Gastroesophageal sphincter (tissue), 3 donors: ENCODE measurements around the gene KRTAP10-9.

ENCODE experiments used
- EP300 ChIP-seq: sonication (generic); formaldehyde crosslinking; IDR thresholded peaks from one replicate; pipeline ENCODE4 v1.6.1; 2017; ENCODE audit warnings: antibody characterized with exemption, mild to moderate bottlenecking
- POLR2A ChIP-seq, 2 donors: fragments of 450-650 bp; IDR thresholded peaks; one replicate each; pipeline ENCODE4 v1.6.1; 2017; ENCODE audit warnings: antibody characterized with exemption in 2 of 2, mild to moderate bottlenecking in 2 of 2, moderate library complexity in 1 of 2
- POLR2AphosphoS5 ChIP-seq: sonication (generic); formaldehyde crosslinking; IDR thresholded peaks from one replicate; pipeline ENCODE4 v1.6.1; 2017; ENCODE audit warnings: antibody characterized with exemption
- TF ChIP-seq, protein P1 (sequence below), 4 experiments: fragments of 200-600 bp in 2 of 4; fragments of 450-650 bp in 2 of 4; sonication (generic) in 1 of 4; IDR thresholded peaks; one replicate each; pipeline ENCODE4 v1.5.1; 2017 to 2019; ENCODE audit warnings: antibody characterized with exemption in 4 of 4, mild to moderate bottlenecking in 2 of 4, moderate library complexity in 2 of 4

DNA sequence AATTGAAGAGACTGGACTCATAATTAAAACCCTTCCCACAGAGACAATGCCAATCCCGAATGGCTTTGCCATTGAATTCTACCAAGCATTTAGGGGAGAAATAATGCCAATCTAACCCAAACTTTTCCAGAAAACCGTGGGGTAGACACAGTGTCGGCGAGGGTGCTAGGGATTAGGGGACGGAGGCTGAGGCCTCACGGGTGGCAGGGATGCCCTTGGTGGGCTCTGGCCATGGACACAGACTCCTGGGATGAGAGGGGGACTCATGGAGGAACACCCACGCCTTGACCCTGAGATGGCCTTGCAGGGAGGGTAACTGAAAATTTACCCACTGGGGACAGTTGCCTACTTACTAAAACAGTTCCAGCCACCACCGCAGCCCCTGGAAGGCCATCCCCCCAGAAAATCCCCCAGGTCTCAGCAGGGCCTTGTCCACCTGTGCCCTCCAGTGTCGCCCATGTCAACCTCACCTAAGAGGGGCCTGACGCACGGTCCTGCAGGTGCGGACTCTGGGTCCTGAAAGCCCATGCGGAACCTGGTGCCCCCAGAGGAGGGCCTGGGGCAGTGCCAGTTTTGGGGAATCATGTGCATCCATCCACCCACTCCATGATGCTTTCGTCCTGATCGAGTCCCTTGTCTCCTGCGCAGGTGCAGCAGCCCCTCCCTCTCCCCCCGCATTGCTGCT, 48.4 kb upstream of the KRTAP10-9 start:
- TF ChIP-seq, protein P1, sequence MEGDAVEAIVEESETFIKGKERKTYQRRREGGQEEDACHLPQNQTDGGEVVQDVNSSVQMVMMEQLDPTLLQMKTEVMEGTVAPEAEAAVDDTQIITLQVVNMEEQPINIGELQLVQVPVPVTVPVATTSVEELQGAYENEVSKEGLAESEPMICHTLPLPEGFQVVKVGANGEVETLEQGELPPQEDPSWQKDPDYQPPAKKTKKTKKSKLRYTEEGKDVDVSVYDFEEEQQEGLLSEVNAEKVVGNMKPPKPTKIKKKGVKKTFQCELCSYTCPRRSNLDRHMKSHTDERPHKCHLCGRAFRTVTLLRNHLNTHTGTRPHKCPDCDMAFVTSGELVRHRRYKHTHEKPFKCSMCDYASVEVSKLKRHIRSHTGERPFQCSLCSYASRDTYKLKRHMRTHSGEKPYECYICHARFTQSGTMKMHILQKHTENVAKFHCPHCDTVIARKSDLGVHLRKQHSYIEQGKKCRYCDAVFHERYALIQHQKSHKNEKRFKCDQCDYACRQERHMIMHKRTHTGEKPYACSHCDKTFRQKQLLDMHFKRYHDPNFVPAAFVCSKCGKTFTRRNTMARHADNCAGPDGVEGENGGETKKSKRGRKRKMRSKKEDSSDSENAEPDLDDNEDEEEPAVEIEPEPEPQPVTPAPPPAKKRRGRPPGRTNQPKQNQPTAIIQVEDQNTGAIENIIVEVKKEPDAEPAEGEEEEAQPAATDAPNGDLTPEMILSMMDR (IDR thresholded peaks at IDR 0.05), result no peak
- TF ChIP-seq EP300 (no peak), POLR2AphosphoS5 (no peak), POLR2A (IDR thresholded peaks at IDR 0.05) (no peak)
